Measurements from ENCODE around the gene TBX18. TPM values are rescaled to one million over a fixed set of nuclear protein-coding genes. Genes with fewer than 3 reads are reported as not detected.
A peak's percentile ranks its signal among the peaks of the same experiment; 100 is the strongest.

TBX18 gene
- total and polyA plus RNA-seq, 2 of the 4 experiments (the other 2 are of a cell fraction) = 0.86 to 1.3 TPM

GRCh38 chr6:84645000-84645399 is 119.4 kb downstream of the TBX18 start:
- peak overlapping the region; percentile 80 for H2BK5ac ChIP-seq (ENCODE audit: low read depth, low read length, poor library complexity, severe bottlenecking)
- H4K5ac ChIP-seq (ENCODE audit: low read depth, low read length) = peak overlapping the region; percentile 25; the same call in 1 of the 2 replicates
- H3K4me1 ChIP-seq (ENCODE audit: control insufficient read depth, insufficient read depth, low read length) = peaks cover 3% of the 10 kb centered on the region
- H4K8ac ChIP-seq (ENCODE audit: low read depth in 2 of 2, low read length in 2 of 2) = no peak overlapping the region
- ChIA-PET POLR2A (ENCODE audit: unreplicated experiment) (no interaction called here), CTCF (no interaction called here)
- H3K4me3 ChIP-seq (ENCODE audit: insufficient read depth, low read depth, low read length) = no peak overlapping the region
- in situ Hi-C loops (cut with MboI; ENCODE audit: low sequenced_read_pairs) = no loop called here
- no peaks in the 10 kb centered on the region for H3K36me3 ChIP-seq (ENCODE audit: control insufficient read depth, insufficient read depth, low read length)
- 0 out of 2 replicates have a peak, but pooled peaks cover 3% of the 10 kb centered on the region for H3K9me1 ChIP-seq (ENCODE audit: insufficient read depth, low read length)
- H3K9me3 ChIP-seq (ENCODE audit: control insufficient read depth, insufficient read depth, low read length) = no peaks in the 10 kb centered on the region
- ATAC-seq (ENCODE audit: low read depth) (peak; percentile 64), DNase-seq (peak; percentile 59)
- no peaks in the 10 kb centered on the region for H4K20me1 ChIP-seq (ENCODE audit: insufficient read depth, low read length)
- no peak overlapping the region for H3K9ac ChIP-seq (ENCODE audit: low read depth, low read length)
- peak overlapping the region; percentile 59; the same call in 1 of the 2 replicates for H3K4me2 ChIP-seq (ENCODE audit: low read depth, low read length)
- H2BK120ac ChIP-seq (ENCODE audit: low read depth, low read length) = peak overlapping the region; percentile 82
- peak overlapping the region; percentile 67; the same call in 1 of the 2 replicates for H3K23ac ChIP-seq (ENCODE audit: low read depth, low read length)
- peak overlapping the region; percentile 65; the same call in 1 of the 2 replicates for H3K18ac ChIP-seq (ENCODE audit: low read depth, low read length)
- no peaks in the 10 kb centered on the region for H3K27me3 ChIP-seq (ENCODE audit: control insufficient read depth, insufficient read depth, low read length)
- no peak overlapping the region for H2AK9ac ChIP-seq (replicated peaks; ENCODE audit: low read depth, low read length, poor library complexity)
- H3K4ac ChIP-seq (ENCODE audit: low read depth, low read length) = peak overlapping the region; percentile 73; the same call in 1 of the 2 replicates
- intact Hi-C loops (cut with micrococcal nuclease) = no loop called here
- H2AK5ac ChIP-seq (ENCODE audit: low read depth, low read length) = no peak overlapping the region
- TF ChIP-seq MAFK (IDR thresholded peaks at IDR 0.05; ENCODE audit: low read depth, low read length) (no peak), CTCF (conservative IDR thresholded peaks at IDR 0.05; ENCODE audit: low read depth, low read length) (no peak), FOS (IDR thresholded peaks at IDR 0.05; ENCODE audit: low read depth, low read length) (0 out of 2 replicates have a peak, but pooled peaks have one; percentile 31), BHLHE40 (IDR thresholded peaks at IDR 0.05; ENCODE audit: low read depth, low read length) (no peak)
- dilution Hi-C loops (cut with HindIII; ENCODE audit: low sequenced_read_pairs, unreplicated experiment) = no loop called here
- BruUV-seq (replicated peaks) = no TSS peak
- no peak overlapping the region for H3K14ac ChIP-seq (replicated peaks; ENCODE audit: low read depth, low read length)
- no peaks in the 10 kb centered on the region for H3K79me1 ChIP-seq (ENCODE audit: low read depth in 1 of 2, low read length in 2 of 2)
- no peak overlapping the region for H3K56ac ChIP-seq (ENCODE audit: extremely low read depth, insufficient read depth, low read length)
- peak overlapping the region; percentile 15; the same call in 1 of the 2 replicates for H4K91ac ChIP-seq (ENCODE audit: insufficient read depth, low read depth, low read length)
- no peak overlapping the region for H2BK15ac ChIP-seq (ENCODE audit: low read depth, low read length)
- H2BK20ac ChIP-seq (ENCODE audit: low read depth, low read length) = peak overlapping the region; percentile 44; the same call in 1 of the 2 replicates
- H2AFZ ChIP-seq (replicated peaks; ENCODE audit: low read length, poor library complexity) = no peak overlapping the region
- H3K27ac ChIP-seq (ENCODE audit: insufficient read depth, low read length) = no peak overlapping the region
